ENCODE results near the gene AP3D1.
"Not testable (repeated sequence)": the region's sequence is repeated elsewhere in the genome, so short reads cannot be mapped to it uniquely, and the experiment has no call there.

Gene AP3D1

GRCh38 chr19:2151339-2152229, at the start of gene AP3D1:
AP3D1 (minus strand) TSS chr19:2151566; CDS start chr19:2151334, 232 bp downstream.
- peak within 1 kb of the TSS; percentile 80 for H3K27ac ChIP-seq
- TF ChIP-seq ZFX (IDR thresholded peaks at IDR 0.05; ENCODE audit: borderline replicate concordance) (no peak), CTCF (IDR thresholded peaks at IDR 0.05) (no peak)

- not testable (repeated sequence) for H3K27ac ChIP-seq
Observed at GRCh38 chr19:2200624-2201294, 49.4 kb upstream of the AP3D1 start.

GRCh38 chr19:2199861-2200623, 48.7 kb upstream of the AP3D1 start:
- no peak overlapping the region for H3K27ac ChIP-seq
- no peak for TF ChIP-seq CTCF (IDR thresholded peaks at IDR 0.05)
- no peak for TF ChIP-seq ZFX (IDR thresholded peaks at IDR 0.05; ENCODE audit: borderline replicate concordance)

GRCh38 chr19:2199215-2199614, 47.8 kb upstream of the AP3D1 start:
- H3K27ac ChIP-seq, result no peak overlapping the region
- TF ChIP-seq ZFX (IDR thresholded peaks at IDR 0.05; ENCODE audit: borderline replicate concordance) (no peak), CTCF (IDR thresholded peaks at IDR 0.05) (peak; percentile 34)

DNA sequence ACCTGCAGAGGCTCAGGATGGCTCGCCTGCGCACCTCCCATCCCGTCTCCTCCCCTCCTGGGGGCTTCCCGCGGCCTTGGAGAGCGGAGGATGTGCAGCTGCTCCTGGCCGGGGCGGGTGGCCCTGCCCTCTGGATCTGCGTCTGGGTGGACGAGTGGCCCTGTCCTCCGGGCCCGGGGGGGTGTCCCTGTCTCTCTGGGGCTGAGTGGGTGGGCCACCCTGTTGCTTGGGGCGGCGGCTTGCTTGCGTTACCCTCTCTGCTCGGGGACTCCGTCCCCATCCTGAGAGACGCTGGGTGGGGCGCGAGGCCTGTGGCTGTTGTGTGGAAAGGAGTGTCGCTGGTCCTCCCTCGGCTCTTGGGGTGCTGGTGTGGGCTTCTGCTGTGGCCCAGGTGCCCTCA, 47.0 kb upstream of the AP3D1 start:
- H3K27ac ChIP-seq, result no peak overlapping the region
- TF ChIP-seq ZFX (IDR thresholded peaks at IDR 0.05; ENCODE audit: borderline replicate concordance) (no peak), CTCF (IDR thresholded peaks at IDR 0.05) (no peak)

- H3K27ac ChIP-seq, result no peak overlapping the region
- TF ChIP-seq ZFX (IDR thresholded peaks at IDR 0.05; ENCODE audit: borderline replicate concordance), result no peak
- TF ChIP-seq CTCF (IDR thresholded peaks at IDR 0.05), result no peak
Observed at GRCh38 chr19:2197270-2197669, 45.9 kb upstream of the AP3D1 start.

- no peak overlapping the region for H3K27ac ChIP-seq
- no peak for TF ChIP-seq ZFX (IDR thresholded peaks at IDR 0.05; ENCODE audit: borderline replicate concordance)
- TF ChIP-seq CTCF (IDR thresholded peaks at IDR 0.05), result no peak
Observed at GRCh38 chr19:2195914-2196313, 44.5 kb upstream of the AP3D1 start.
